DMS 273 (cell line): Measurements from ENCODE around the gene DAZAP1.
A peak's percentile ranks its signal among the peaks of the same experiment; 100 is the strongest.

ENCODE experiments used
- DNase-seq: peaks from one replicate; lab custom pipeline; 2025; ENCODE audit not compliant: unreplicated experiment; lab: John Stamatoyannopoulos, UW

Gene DAZAP1

DNA sequence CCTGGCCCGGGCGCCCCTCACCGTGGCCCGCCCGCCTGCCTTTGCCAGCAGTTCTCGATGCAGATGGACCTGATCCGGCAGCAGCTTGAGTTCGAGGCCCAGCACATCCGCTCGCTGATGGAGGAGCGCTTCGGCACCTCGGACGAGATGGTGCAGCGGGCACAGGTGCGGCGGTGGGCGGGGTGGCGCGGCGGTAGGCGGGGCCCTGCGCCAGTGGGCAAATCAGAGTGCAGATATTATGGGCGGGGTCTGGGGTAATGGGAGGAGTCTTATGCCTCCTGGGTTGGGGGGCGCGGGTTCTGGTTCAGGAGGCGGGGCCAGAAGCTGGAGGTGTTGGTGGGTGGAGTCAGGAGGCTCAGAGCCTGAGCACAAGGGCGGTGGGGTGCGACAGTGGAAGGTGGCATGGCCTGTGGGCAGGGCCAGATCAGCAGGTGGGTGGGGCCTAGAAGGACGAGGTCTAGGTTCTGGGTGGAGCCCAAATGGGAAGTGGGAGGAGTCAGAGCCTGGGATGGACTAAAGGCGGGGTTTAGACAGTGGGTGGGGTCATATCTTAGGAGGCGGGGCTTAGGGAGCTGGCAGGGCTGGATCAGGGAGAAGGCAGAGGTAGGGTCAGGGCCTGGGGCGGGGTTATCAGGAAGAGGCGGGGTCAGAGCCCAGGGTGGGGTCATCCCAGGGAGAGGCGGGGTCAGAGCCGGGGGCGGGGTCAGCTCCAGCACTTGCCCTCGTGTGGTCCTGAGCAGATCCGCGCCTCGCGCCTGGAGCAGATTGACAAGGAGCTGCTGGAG is 48.1 kb downstream of the DAZAP1 start:
- DNase-seq: peak; percentile 72

DNA sequence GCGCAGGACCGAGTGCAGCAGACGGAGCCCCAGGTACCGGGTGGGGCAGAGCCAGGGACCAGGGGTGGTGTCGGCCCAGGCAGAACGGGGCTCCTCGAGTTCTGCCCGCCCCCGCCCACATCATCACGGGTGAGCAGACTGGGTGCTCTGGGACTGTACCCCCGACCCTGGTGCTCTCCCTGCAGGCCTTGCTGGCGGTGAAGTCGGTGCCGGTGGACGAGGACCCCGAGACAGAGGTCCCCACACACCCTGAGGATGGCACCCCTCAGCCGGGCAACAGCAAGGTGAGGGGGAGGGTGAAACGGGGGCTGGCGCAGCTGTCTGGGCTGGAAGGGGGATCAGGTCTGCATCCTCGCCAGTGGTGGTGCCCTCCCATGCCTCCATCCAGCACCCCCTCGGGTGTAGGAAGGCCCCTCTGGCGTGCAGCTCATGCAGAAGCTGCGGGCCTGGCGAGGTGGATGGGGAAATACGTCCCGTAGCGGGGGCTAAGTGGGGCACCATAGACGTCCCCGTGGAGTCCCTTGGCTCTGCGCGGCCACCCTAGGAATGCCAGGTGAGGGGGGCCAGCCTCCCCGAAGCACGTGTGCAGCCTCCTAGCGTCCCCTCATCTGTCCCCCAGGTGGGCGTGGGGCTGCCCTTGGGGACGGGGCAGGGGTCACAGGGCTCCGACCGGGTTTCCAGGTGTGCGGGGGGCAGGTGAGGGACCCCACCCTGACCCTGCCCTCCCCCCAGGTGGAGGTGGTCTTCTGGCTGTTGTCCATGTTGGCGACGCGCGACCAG is 48.9 kb downstream of the DAZAP1 start:
- no peak for DNase-seq

- no peak for DNase-seq
Observed at GRCh38 chr19:1457031-1457739, 49.8 kb downstream of the DAZAP1 start.

- DNase-seq: no peak
Observed at GRCh38 chr19:1457892-1458291, 50.5 kb downstream of the DAZAP1 start.

- DNase-seq: no peak
Observed at GRCh38 chr19:1459479-1459878, 52.1 kb downstream of the DAZAP1 start.

GRCh38 chr19:1460033-1460995 is 52.9 kb downstream of the DAZAP1 start:
- no peak for DNase-seq

- DNase-seq: no peak
Observed at GRCh38 chr19:1461862-1462261, 54.5 kb downstream of the DAZAP1 start.

- no peak for DNase-seq
Observed at GRCh38 chr19:1465191-1466016, 58.0 kb downstream of the DAZAP1 start.

DNA sequence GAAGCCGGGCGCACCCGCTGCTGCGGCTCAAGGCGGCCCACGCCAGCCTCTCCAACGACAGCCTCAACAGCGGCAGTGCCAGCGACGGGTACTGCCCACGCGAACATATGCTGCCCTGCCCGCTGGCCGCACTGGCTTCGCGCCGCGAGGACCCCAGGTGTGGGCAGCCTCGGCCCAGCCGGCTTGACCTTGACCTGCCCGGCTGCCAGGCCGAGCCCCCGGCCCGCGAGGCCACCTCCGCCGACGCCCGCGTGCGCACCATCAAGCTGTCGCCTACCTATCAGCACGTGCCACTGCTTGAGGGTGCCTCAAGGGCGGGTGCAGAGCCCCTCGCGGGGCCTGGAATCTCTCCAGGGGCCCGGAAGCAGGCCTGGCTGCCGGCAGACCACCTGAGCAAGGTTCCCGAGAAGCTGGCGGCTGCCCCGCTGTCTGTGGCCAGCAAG is 58.7 kb downstream of the DAZAP1 start:
- no peak for DNase-seq

DNA sequence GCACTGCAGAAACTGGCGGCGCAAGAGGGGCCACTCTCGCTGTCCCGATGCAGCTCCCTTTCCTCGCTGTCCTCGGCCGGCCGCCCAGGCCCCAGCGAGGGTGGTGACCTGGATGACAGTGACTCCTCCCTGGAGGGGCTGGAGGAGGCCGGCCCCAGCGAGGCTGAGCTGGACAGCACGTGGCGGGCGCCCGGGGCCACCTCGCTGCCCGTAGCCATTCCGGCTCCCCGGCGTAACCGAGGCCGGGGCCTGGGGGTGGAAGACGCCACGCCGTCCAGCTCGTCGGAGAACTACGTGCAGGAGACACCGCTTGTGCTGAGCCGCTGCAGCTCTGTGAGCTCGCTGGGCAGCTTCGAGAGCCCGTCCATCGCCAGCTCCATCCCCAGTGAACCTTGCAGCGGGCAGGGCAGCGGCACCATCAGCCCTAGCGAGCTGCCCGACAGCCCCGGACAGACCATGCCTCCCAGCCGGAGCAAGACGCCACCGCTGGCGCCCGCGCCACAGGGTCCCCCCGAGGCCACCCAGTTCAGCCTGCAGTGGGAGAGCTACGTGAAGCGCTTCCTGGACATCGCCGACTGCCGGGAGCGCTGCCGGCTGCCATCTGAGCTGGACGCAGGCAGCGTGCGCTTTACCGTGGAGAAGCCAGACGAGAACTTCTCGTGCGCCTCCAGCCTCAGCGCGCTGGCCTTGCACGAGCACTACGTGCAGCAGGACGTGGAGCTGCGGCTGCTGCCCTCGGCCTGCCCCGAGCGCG is 59.3 kb downstream of the DAZAP1 start:
- DNase-seq: no peak

DNA sequence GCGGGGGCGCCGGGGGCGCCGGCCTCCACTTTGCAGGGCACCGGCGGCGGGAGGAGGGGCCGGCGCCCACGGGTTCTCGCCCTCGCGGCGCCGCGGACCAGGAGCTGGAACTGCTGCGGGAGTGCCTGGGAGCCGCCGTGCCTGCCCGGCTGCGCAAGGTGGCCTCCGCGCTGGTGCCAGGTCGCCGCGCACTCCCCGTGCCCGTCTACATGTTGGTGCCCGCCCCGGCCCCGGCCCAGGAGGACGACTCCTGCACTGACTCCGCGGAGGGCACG is 59.8 kb downstream of the DAZAP1 start:
- no peak for DNase-seq

- no peak for DNase-seq
Observed at GRCh38 chr19:1467490-1468273, 60.3 kb downstream of the DAZAP1 start.

GRCh38 chr19:1468274-1468820 is 61.0 kb downstream of the DAZAP1 start:
- DNase-seq: no peak

DNA sequence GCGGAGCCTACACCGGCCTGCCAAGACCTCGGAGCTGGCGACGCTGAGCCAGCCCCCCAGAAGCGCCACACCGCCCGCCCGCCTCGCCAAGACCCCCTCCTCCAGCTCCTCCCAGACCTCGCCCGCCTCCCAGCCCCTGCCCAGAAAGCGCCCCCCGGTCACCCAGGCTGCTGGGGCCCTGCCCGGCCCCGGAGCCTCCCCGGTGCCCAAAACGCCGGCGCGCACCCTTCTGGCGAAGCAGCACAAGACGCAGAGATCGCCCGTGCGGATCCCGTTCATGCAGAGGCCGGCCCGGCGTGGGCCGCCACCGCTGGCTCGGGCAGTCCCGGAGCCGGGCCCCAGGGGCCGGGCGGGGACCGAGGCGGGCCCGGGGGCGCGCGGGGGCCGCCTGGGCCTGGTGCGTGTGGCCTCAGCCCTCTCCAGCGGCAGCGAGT is 61.5 kb downstream of the DAZAP1 start:
- no peak for DNase-seq

GRCh38 chr19:1469255-1470054 is 62.1 kb downstream of the DAZAP1 start:
- no peak for DNase-seq

DNA sequence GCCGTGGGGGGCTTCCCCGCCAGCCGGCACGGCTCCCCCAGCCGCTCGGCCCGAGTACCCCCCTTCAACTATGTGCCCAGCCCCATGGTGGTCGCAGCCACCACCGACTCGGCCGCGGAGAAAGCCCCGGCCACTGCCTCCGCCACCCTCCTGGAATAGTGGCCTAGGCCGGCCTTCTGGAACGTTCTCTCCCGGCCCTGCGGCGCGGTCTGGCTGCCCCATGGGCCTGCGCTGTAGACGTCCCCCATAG is 62.6 kb downstream of the DAZAP1 start:
- DNase-seq: no peak

GRCh38 chr19:1470305-1471009 is 63.1 kb downstream of the DAZAP1 start:
- DNase-seq: peak; percentile 90
